Measurements from ENCODE around the gene LRCH1. TPM values are rescaled to one million over a fixed set of nuclear protein-coding genes. Genes with fewer than 3 reads are reported as not detected.

The LRCH1 gene
- total and polyA plus RNA-seq, 4 experiments from 2014 or later, result 1.2 to 19.1 (median 12.1) TPM

DNA sequence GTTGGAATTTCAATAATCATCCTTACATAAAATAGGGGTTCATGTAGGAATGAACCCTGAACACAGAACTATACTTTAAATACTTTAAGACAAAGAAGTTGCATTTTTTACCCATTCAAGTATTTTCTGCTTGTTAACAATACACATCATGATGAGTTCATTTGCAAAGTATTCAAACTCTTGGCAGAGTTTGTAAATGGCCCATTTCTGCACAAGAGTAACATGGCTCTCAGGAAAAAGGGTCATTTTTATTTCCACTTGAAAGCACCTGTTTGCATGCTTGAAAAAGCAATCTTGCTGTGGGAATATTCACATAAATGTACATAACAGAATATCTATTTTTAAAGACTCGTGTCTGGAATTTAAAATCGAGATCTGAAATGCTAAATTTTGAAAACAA, 225.9 kb downstream of the LRCH1 start:
- H3K4me3 Mint-ChIP-seq, result no peak overlapping the region
- peaks cover 0 to 3% (median under 1%) of the 10 kb centered on the region in 4 donors for H3K4me1 Mint-ChIP-seq
- Histone ChIP-seq H3K4me1 (ENCODE audit: insufficient read depth, low read length) (no peaks in the 10 kb centered on the region), H3K9me3 (ENCODE audit: control insufficient read depth in 1 of 2, low read length in 2 of 2) (no peaks in the 10 kb centered on the region), H3K27me3 (ENCODE audit: insufficient read depth, low read length) (no peaks in the 10 kb centered on the region), H3K27ac (ENCODE audit: low read depth, low read length) (no peak overlapping the region), H3K4me3 (ENCODE audit: low read length in 2 of 2) (no peak overlapping the region), H3K36me3 (ENCODE audit: insufficient read depth, low read length) (peaks cover 49% of the 10 kb centered on the region)
- intact Hi-C loops (cut with micrococcal nuclease), result no loop called here
- H3K9me3 Mint-ChIP-seq, result no peaks in the 10 kb centered on the region
- ChIA-PET CTCF (ENCODE audit: partially characterized antibody) (no interaction called here), POLR2A (ENCODE audit: partially characterized antibody) (no interaction called here)
- peaks cover 59 to 73% of the 10 kb centered on the region in 2 donors for H3K36me3 Mint-ChIP-seq
- DNase-seq, result no peak
- H3K27ac Mint-ChIP-seq, result no peak overlapping the region
- H3K27me3 Mint-ChIP-seq, result no peaks in the 10 kb centered on the region

DNA sequence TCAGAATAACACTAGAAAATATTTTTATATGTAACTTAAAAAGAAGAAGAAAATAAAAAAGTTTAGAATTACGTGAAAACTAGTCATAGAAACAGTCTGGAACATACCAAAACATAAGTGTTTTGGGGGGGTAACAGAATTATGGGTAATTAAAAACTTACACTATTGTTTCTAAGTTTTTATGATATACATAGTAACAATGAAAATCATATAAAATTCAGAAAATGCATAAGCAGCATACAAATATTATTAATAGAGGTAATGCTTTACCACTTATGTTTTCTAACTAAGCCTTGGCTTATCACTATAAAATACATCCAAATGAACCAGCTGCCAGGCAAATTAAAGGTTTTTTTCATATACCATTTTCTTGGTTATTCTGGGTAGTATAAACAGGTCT, 229.1 kb downstream of the LRCH1 start:
- Histone ChIP-seq H3K36me3 (ENCODE audit: insufficient read depth, low read length) (peaks cover 37% of the 10 kb centered on the region), H3K27ac (ENCODE audit: low read depth, low read length) (no peak overlapping the region), H3K4me3 (ENCODE audit: low read length in 2 of 2) (no peak overlapping the region), H3K27me3 (ENCODE audit: insufficient read depth, low read length) (no peaks in the 10 kb centered on the region), H3K4me1 (ENCODE audit: insufficient read depth, low read length) (no peaks in the 10 kb centered on the region), H3K9me3 (ENCODE audit: control insufficient read depth in 1 of 2, low read length in 2 of 2) (no peaks in the 10 kb centered on the region)
- CTCF ChIA-PET (ENCODE audit: partially characterized antibody), result no interaction called here
- intact Hi-C loops (cut with micrococcal nuclease), result no loop called here
- no peak for DNase-seq
- Mint-ChIP-seq H3K27ac (no peak overlapping the region), H3K4me3 (no peak overlapping the region), H3K9me3 (no peaks in the 10 kb centered on the region), H3K27me3 (no peaks in the 10 kb centered on the region), H3K4me1 (peaks cover 0 to 3% (median under 1%) of the 10 kb centered on the region in 4 donors), H3K36me3 (peaks cover 59 to 68% of the 10 kb centered on the region in 2 donors)
- POLR2A ChIA-PET (ENCODE audit: partially characterized antibody), result no interaction called here

DNA sequence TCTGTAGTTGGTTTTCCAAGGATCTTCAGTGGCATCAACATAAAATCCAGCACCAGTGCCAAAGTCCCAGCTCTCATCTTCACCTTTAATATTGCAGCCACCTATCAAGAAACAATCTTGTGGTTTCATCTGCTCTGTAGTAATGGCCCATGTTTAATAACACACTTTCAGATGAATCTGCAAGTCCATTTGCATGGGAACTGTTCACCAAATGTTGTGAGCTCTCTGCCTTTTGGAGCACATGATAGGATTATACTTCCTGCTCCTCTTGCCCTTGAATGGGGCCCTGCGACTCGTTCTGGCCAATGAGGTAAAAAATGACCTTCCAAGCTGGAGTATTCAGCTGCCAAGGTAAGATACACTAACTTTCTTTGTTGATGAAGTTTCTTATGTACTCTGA, 229.7 kb downstream of the LRCH1 start:
- intact Hi-C loops (cut with micrococcal nuclease), result no loop called here
- Mint-ChIP-seq H3K27me3 (no peaks in the 10 kb centered on the region), H3K27ac (peak overlapping the region in 1 of 7 donors; percentile 7), H3K4me1 (peaks cover 0 to 3% (median under 1%) of the 10 kb centered on the region in 4 donors), H3K4me3 (no peak overlapping the region), H3K9me3 (no peaks in the 10 kb centered on the region), H3K36me3 (peaks cover 59 to 66% of the 10 kb centered on the region in 2 donors)
- Histone ChIP-seq H3K4me3 (ENCODE audit: low read length in 2 of 2) (no peak overlapping the region), H3K27me3 (ENCODE audit: insufficient read depth, low read length) (no peaks in the 10 kb centered on the region), H3K9me3 (ENCODE audit: control insufficient read depth in 1 of 2, low read length in 2 of 2) (no peaks in the 10 kb centered on the region), H3K4me1 (ENCODE audit: insufficient read depth, low read length) (no peaks in the 10 kb centered on the region), H3K27ac (ENCODE audit: low read depth, low read length) (no peak overlapping the region), H3K36me3 (ENCODE audit: insufficient read depth, low read length) (peaks cover 31% of the 10 kb centered on the region)
- ChIA-PET CTCF (ENCODE audit: partially characterized antibody) (no interaction called here), POLR2A (ENCODE audit: partially characterized antibody) (no interaction called here)
- no peak for DNase-seq

DNA sequence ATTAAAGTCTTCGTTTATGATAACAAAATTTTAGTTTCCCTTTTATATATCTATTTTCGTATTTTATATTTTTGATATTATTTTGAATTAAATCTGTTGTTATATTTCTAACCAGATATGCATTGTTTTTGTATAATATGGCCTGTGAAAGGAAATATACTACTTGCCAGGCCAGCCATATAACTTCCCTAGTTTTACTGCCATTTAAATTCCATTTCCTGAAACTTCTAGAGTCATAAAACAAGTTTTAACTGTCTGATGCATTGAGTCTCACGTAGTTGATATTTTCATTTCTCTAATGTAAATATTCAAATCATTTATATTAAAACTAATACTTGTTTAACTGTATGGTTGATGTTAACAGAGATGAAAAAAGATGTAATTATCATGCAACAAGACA, 230.5 kb downstream of the LRCH1 start:
- Mint-ChIP-seq H3K4me1 (peaks cover under 1 to 7% (median 4%) of the 10 kb centered on the region in 4 donors), H3K4me3 (no peak overlapping the region), H3K36me3 (peaks cover 58 to 65% of the 10 kb centered on the region in 2 donors), H3K9me3 (no peaks in the 10 kb centered on the region), H3K27me3 (no peaks in the 10 kb centered on the region), H3K27ac (no peak overlapping the region)
- intact Hi-C loops (cut with micrococcal nuclease), result no loop called here
- H3K4me1 ChIP-seq (ENCODE audit: insufficient read depth, low read length), result no peaks in the 10 kb centered on the region
- H3K9me3 ChIP-seq (ENCODE audit: control insufficient read depth in 1 of 2, low read length in 2 of 2), result no peaks in the 10 kb centered on the region
- CTCF ChIA-PET (ENCODE audit: partially characterized antibody), result no interaction called here
- H3K36me3 ChIP-seq (ENCODE audit: insufficient read depth, low read length), result peaks cover 33% of the 10 kb centered on the region
- no peak overlapping the region for H3K4me3 ChIP-seq (ENCODE audit: low read length in 2 of 2)
- H3K27me3 ChIP-seq (ENCODE audit: insufficient read depth, low read length), result no peaks in the 10 kb centered on the region
- no peak for DNase-seq
- H3K27ac ChIP-seq (ENCODE audit: low read depth, low read length), result no peak overlapping the region
- POLR2A ChIA-PET (ENCODE audit: partially characterized antibody), result no interaction called here

DNA sequence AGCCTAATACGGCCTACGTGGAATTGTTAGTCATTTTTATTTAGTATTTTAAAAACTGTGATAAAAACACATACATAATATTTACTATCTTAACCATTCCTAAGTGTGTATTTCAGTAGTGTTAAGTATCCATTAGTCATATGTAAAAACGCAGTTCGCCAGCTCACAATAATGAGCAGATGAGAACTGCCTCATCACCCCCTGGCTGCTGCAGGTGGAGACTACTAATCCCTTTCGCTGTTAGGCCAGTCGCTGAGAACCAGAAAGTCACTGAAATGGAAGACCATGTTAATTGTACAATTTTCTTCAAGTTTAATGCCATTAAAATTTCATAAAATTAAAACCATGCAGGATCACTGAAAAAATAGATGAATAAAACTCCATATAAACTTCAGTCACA, 242.4 kb downstream of the LRCH1 start:
- CTCF ChIA-PET (ENCODE audit: partially characterized antibody), result no interaction called here
- Histone ChIP-seq H3K27me3 (ENCODE audit: insufficient read depth, low read length) (no peaks in the 10 kb centered on the region), H3K4me1 (ENCODE audit: insufficient read depth, low read length) (peaks cover 44% of the 10 kb centered on the region), H3K9me3 (ENCODE audit: control insufficient read depth in 1 of 2, low read length in 2 of 2) (no peaks in the 10 kb centered on the region), H3K27ac (ENCODE audit: low read depth, low read length) (no peak overlapping the region), H3K36me3 (ENCODE audit: insufficient read depth, low read length) (peaks cover 7% of the 10 kb centered on the region), H3K4me3 (ENCODE audit: low read length in 2 of 2) (no peak overlapping the region)
- H3K36me3 Mint-ChIP-seq, result peaks cover 11 to 19% of the 10 kb centered on the region in 2 donors
- intact Hi-C loops (cut with micrococcal nuclease), result loop anchor here (5.0 to 10.0 kb wide), 2 partner anchors 743 to 1881 kb away; partner anchors contain the start of gene ZC3H13
- no peak overlapping the region for H3K27ac Mint-ChIP-seq
- no peak for DNase-seq
- H3K27me3 Mint-ChIP-seq, result no peaks in the 10 kb centered on the region
- no peaks in the 10 kb centered on the region for H3K9me3 Mint-ChIP-seq
- POLR2A ChIA-PET (ENCODE audit: partially characterized antibody), result no interaction called here
- H3K4me1 Mint-ChIP-seq, result peaks cover 27 to 52% (median 38%) of the 10 kb centered on the region in 4 donors
- peak overlapping the region; percentile 21 to 98 (median 80) for H3K4me3 Mint-ChIP-seq

DNA sequence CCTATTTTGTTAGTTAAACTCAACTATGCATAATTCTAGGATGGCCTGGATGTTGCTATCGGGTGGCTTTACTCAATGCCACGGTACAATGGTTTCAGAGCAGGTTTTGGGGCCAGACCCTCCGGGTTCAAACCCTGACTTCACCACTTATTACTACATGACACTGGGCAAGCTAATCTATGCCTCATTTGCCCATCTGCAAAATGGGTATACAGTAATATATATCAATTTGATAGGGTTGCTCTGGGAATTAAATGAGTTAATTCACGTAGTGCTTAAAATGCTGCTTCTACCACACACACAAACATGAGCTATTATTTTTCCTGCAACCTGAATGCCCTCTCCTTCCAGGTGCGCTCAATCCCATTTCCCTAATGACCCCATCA, 243.2 kb downstream of the LRCH1 start:
- peak in 1 of 5 donors; percentile 2 for DNase-seq

DNA sequence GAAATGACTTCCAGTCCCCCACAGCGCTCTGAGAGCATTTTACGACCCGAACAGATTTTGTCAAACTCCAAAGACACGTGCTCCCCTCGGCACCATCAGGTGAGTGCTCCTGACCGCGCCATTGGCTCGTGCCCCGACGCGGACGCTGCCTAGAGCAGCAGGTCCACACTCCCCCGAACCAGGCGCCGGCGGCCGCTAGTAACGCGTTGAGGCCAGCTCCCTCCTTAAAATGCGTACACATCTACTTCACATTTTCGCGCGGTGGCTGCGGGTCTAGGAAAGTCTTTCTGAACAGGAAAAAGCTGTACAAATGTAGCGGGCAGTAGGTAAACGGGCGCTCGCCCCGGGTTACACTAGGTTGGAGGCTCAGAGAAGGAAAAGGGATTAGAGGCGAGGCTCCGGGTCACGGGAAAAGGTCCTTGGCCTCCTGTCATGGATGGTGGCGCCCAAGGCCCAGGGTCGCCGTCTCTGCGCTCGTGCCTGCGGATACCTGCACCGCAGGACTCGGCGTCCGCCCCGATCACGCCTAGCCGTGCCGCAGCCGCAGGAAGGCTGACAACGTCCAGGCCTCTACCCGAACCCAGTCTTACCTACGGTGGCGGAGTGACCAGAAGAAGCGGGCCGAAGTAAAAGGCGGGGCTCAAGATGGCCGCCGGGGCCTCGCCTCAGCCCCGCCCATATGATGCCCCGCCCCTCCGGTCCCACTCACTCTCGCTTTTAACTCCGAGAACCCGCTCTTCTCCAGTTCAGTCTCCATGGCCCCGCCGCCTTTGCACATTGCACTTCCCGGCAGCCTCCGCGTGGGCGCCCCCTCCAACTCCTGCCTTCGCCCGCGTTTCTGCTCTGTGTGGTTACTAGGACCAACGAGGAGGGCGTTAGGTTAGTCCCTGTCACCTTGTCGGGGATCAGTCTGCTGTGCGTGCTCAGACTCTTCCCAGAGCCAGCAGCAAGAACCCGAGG, 243.8 kb downstream of the LRCH1 start, which contains the start of gene ESD:
TSS of gene ESD (minus strand) at position 647 of the 960 bp plus-strand sequence. CDS start 5,748 bp downstream, outside the sequence.
- no peaks in the 10 kb centered on the region for H3K27me3 Mint-ChIP-seq
- Histone ChIP-seq H3K9me3 (ENCODE audit: control insufficient read depth in 1 of 2, low read length in 2 of 2) (no peaks in the 10 kb centered on the region), H3K27ac (ENCODE audit: low read depth, low read length) (peak within 1 kb of the TSS; percentile 72), H3K4me1 (ENCODE audit: insufficient read depth, low read length) (peaks cover 44% of the 10 kb centered on the region), H3K36me3 (ENCODE audit: insufficient read depth, low read length) (no peaks in the 10 kb centered on the region), H3K27me3 (ENCODE audit: insufficient read depth, low read length) (no peaks in the 10 kb centered on the region), H3K4me3 (ENCODE audit: low read length in 2 of 2) (peak within 1 kb of the TSS; percentile 84 to 89)
- intact Hi-C loops (cut with micrococcal nuclease), result loop anchor here (1.0 to 10.0 kb wide), 4 partner anchors 98 to 1882 kb away; partner anchors contain the start of gene ZC3H13
- peak; percentile 80 to 91 (median 85) for DNase-seq
- ChIA-PET POLR2A (ENCODE audit: partially characterized antibody) (interaction anchor here (0.9 to 1.0 kb wide), 2 partner anchors 19 to 244 kb away, joined by 3 to 4 read pairs; partner anchors contain the start of gene LRCH1), CTCF (ENCODE audit: partially characterized antibody) (interaction anchor here (0.8 to 1.1 kb wide), 3 partner anchors 10 to 245 kb away, joined by 3 to 4 read pairs (median 3); no protein-coding TSS in a partner anchor)
- peak within 1 kb of the TSS; percentile 90 to 99 (median 98) for H3K4me3 Mint-ChIP-seq
- peaks cover 21 to 45% (median 36%) of the 10 kb centered on the region in 4 donors for H3K4me1 Mint-ChIP-seq
- peaks cover 5 to 11% of the 10 kb centered on the region in 2 donors for H3K36me3 Mint-ChIP-seq
- H3K27ac Mint-ChIP-seq, result peak within 1 kb of the TSS; percentile 93 to 99 (median 99)
- no peaks in the 10 kb centered on the region for H3K9me3 Mint-ChIP-seq

More for the DNA sequence above, 243.2 kb downstream of the LRCH1 start:
- Histone ChIP-seq H3K27ac (ENCODE audit: low read depth, low read length) (peak overlapping the region; percentile 72), H3K4me3 (ENCODE audit: low read length in 2 of 2) (peak overlapping the region; percentile 84 to 89), H3K9me3 (ENCODE audit: control insufficient read depth in 1 of 2, low read length in 2 of 2) (no peaks in the 10 kb centered on the region), H3K4me1 (ENCODE audit: insufficient read depth, low read length) (peaks cover 44% of the 10 kb centered on the region), H3K27me3 (ENCODE audit: insufficient read depth, low read length) (no peaks in the 10 kb centered on the region), H3K36me3 (ENCODE audit: insufficient read depth, low read length) (no peaks in the 10 kb centered on the region)
- intact Hi-C loops (cut with micrococcal nuclease), result loop anchor here (5.0 to 10.0 kb wide), 2 partner anchors 744 to 1881 kb away; partner anchors contain the start of gene ZC3H13
- Mint-ChIP-seq H3K4me1 (peaks cover 21 to 45% (median 36%) of the 10 kb centered on the region in 4 donors), H3K9me3 (no peaks in the 10 kb centered on the region), H3K27me3 (no peaks in the 10 kb centered on the region), H3K36me3 (peaks cover 5 to 11% of the 10 kb centered on the region in 2 donors), H3K4me3 (peak overlapping the region; percentile 90 to 99 (median 98)), H3K27ac (peak overlapping the region; percentile 93 to 99 (median 99))
- ChIA-PET POLR2A (ENCODE audit: partially characterized antibody) (interaction anchor here (0.9 to 1.0 kb wide), 2 partner anchors 18 to 243 kb away, joined by 3 to 4 read pairs; partner anchors contain the start of gene LRCH1), CTCF (ENCODE audit: partially characterized antibody) (interaction anchor here (1.1 kb wide), 1 partner anchor 244 kb away, joined by 3 read pairs; no protein-coding TSS in a partner anchor)
